NCI-H2227 treated with DMSO at 0.1 percent for 48 hours (cell line): ENCODE results near the gene EHHADH.

Experiments used
- DNase-seq: peaks from one replicate; lab custom pipeline; 2025; lab: John Stamatoyannopoulos, UW

EHHADH gene

GRCh38 chr3:185195652-185196051, 58.2 kb downstream of the EHHADH start:
- no peak for DNase-seq

- no peak for DNase-seq
Observed at GRCh38 chr3:185188816-185189215, 65.0 kb downstream of the EHHADH start.

- no peak for DNase-seq
Observed at GRCh38 chr3:185187391-185187790, 66.5 kb downstream of the EHHADH start.

GRCh38 chr3:185176750-185177359, 77.0 kb downstream of the EHHADH start:
- peak; percentile 25 for DNase-seq

GRCh38 chr3:185175370-185175987, 78.4 kb downstream of the EHHADH start:
- peak; percentile 12 for DNase-seq

- no peak for DNase-seq
Observed at GRCh38 chr3:185172086-185173049, 81.5 kb downstream of the EHHADH start.

- no peak for DNase-seq
Observed at GRCh38 chr3:185164428-185165217, 89.2 kb downstream of the EHHADH start.

GRCh38 chr3:185162634-185163033, 91.2 kb downstream of the EHHADH start:
- DNase-seq = no peak

GRCh38 chr3:185161761-185162160, 92.1 kb downstream of the EHHADH start:
- DNase-seq = no peak

GRCh38 chr3:185157347-185157746, 96.5 kb downstream of the EHHADH start:
- no peak for DNase-seq

GRCh38 chr3:185155678-185156077, 98.2 kb downstream of the EHHADH start:
- DNase-seq = no peak

- DNase-seq = peak; percentile 8
Observed at GRCh38 chr3:185153861-185154629, 99.8 kb downstream of the EHHADH start.

GRCh38 chr3:185153171-185153771, 100.6 kb downstream of the EHHADH start:
- DNase-seq = peak; percentile 13

- peak; percentile 75 for DNase-seq
Observed at GRCh38 chr3:185152410-185153170, 101.3 kb downstream of the EHHADH start, which contains the start of gene C3orf70. Gene C3orf70, minus strand, starts transcription at chr3:185153060. Its CDS starts 237 bp downstream, at chr3:185152823.

GRCh38 chr3:185151964-185152409, 101.9 kb downstream of the EHHADH start:
- peak; percentile 39 for DNase-seq

- no peak for DNase-seq
Observed at GRCh38 chr3:185151101-185151963, 102.5 kb downstream of the EHHADH start.

- DNase-seq = no peak
Observed at GRCh38 chr3:185150561-185150960, 103.3 kb downstream of the EHHADH start.

- DNase-seq = no peak
Observed at GRCh38 chr3:185149591-185149990, 104.3 kb downstream of the EHHADH start.

- DNase-seq = no peak
Observed at GRCh38 chr3:185145511-185145910, 108.3 kb downstream of the EHHADH start.
